DND-41 (cell line): Measurements from ENCODE around the gene WRAP53.

Experiments used
- CTCF ChIP-seq: IDR thresholded peaks from 2 replicates; pipeline ENCODE4 v1.5.1; 2012; ENCODE audit warnings: borderline replicate concordance, low read length, moderate library complexity, mild to moderate bottlenecking; ENCODE audit not compliant: poor library complexity, severe bottlenecking; ENCODE audit errors: extremely low read depth
- EZH2 ChIP-seq: IDR thresholded peaks from 3 replicates; pipeline ENCODE4 v1.6.1; 2012; ENCODE audit warnings: borderline replicate concordance, low read depth, mild to moderate bottlenecking, moderate library complexity, low read length, inconsistent platforms; ENCODE audit not compliant: severe bottlenecking

DNA sequence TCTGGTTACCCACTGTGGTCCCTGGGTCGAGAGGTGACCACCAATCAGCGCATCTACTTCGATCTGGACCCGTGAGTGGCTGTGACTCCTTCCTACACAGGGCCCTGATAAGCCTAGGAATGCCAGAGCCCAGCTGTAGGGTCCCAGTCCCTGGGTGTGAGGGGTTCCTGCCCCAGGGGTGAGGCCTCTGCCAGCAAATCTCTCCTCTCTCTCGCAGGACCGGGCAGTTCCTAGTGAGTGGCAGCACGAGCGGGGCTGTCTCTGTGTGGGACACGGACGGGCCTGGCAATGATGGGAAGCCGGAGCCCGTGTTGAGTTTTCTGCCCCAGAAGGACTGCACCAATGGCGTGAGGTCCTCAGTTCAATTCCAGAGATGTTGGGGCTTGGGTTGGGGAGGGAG lies 14.5 kb downstream of the WRAP53 start:
- TF ChIP-seq CTCF (no peak), EZH2 (no peak)
